ENCODE results near the gene KIAA0930. TPM values are rescaled to one million over a fixed set of nuclear protein-coding genes. Genes with fewer than 3 reads are reported as not detected.

Gene KIAA0930
- total RNA-seq, 4 donors from 2014 or later = 18.0 to 51.2 (median 25.1) TPM

- Histone ChIP-seq H3K27ac (no peak overlapping the region), H3K27me3 (no peaks in the 10 kb centered on the region), H3K36me3 (no peaks in the 10 kb centered on the region), H3K9me3 (no peaks in the 10 kb centered on the region), H3K4me1 (peaks cover 0 to 15% (median 10%) of the 10 kb centered on the region in 4 donors), H3K4me3 (no peak overlapping the region)
- 71 to 81% methylated on average over 3 to 9 of the region's 9 CpGs for WGBS, 2 donors (ENCODE audit: low coverage in 1 of 2)
- intact Hi-C loops (cut with DNase I; ENCODE audit: low total_unique reads) = no loop called here
- in situ Hi-C loops (cut with MboI; ENCODE audit: low pct_ligation_motif_present in 1 of 4, low pct_unique_long_range_greater_than_20kb in 1 of 4, low sequenced_read_pairs in 3 of 4) = no loop called here
- TF ChIP-seq, protein P1, sequence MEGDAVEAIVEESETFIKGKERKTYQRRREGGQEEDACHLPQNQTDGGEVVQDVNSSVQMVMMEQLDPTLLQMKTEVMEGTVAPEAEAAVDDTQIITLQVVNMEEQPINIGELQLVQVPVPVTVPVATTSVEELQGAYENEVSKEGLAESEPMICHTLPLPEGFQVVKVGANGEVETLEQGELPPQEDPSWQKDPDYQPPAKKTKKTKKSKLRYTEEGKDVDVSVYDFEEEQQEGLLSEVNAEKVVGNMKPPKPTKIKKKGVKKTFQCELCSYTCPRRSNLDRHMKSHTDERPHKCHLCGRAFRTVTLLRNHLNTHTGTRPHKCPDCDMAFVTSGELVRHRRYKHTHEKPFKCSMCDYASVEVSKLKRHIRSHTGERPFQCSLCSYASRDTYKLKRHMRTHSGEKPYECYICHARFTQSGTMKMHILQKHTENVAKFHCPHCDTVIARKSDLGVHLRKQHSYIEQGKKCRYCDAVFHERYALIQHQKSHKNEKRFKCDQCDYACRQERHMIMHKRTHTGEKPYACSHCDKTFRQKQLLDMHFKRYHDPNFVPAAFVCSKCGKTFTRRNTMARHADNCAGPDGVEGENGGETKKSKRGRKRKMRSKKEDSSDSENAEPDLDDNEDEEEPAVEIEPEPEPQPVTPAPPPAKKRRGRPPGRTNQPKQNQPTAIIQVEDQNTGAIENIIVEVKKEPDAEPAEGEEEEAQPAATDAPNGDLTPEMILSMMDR (IDR thresholded peaks at IDR 0.05) = no peak
- TF ChIP-seq POLR2AphosphoS5 (IDR thresholded peaks at IDR 0.05) (no peak), POLR2A (IDR thresholded peaks at IDR 0.05) (no peak), EP300 (IDR thresholded peaks at IDR 0.05; ENCODE audit: low read depth) (no peak)
- DNase-seq = no peak
Observed at GRCh38 chr22:45198463-45198795, 42.3 kb downstream of the KIAA0930 start.

- no peak for DNase-seq
- Histone ChIP-seq H3K36me3 (no peaks in the 10 kb centered on the region), H3K4me1 (peaks cover 0 to 15% (median 10%) of the 10 kb centered on the region in 4 donors), H3K27me3 (no peaks in the 10 kb centered on the region), H3K9me3 (no peaks in the 10 kb centered on the region), H3K4me3 (no peak overlapping the region), H3K27ac (no peak overlapping the region)
- in situ Hi-C loops (cut with MboI; ENCODE audit: low pct_ligation_motif_present in 1 of 4, low pct_unique_long_range_greater_than_20kb in 1 of 4, low sequenced_read_pairs in 3 of 4) (no loop called here), intact Hi-C loops (cut with DNase I; ENCODE audit: low total_unique reads) (no loop called here)
- WGBS, 2 donors (ENCODE audit: low coverage in 1 of 2) = 92% methylated on average over 28 of the region's 28 CpGs; no CpG with 5 or more reads in 1 of the 2 donors
- TF ChIP-seq POLR2A (IDR thresholded peaks at IDR 0.05) = no peak
- no peak for TF ChIP-seq EP300 (IDR thresholded peaks at IDR 0.05; ENCODE audit: low read depth)
- TF ChIP-seq, protein P1 (IDR thresholded peaks at IDR 0.05) = no peak
- no peak for TF ChIP-seq POLR2AphosphoS5 (IDR thresholded peaks at IDR 0.05)
Observed at GRCh38 chr22:45197606-45198462, 42.9 kb downstream of the KIAA0930 start.

GRCh38 chr22:45196926-45197605 lies 43.6 kb downstream of the KIAA0930 start:
- WGBS, 2 donors (ENCODE audit: low coverage in 1 of 2) = 90 to 96% methylated on average over 4 to 30 of the region's 34 CpGs
- Histone ChIP-seq H3K4me3 (no peak overlapping the region), H3K9me3 (no peaks in the 10 kb centered on the region), H3K27me3 (no peaks in the 10 kb centered on the region), H3K4me1 (peaks cover 0 to 10% (median 6%) of the 10 kb centered on the region in 4 donors), H3K36me3 (no peaks in the 10 kb centered on the region), H3K27ac (no peak overlapping the region)
- intact Hi-C loops (cut with DNase I; ENCODE audit: low total_unique reads) (no loop called here), in situ Hi-C loops (cut with MboI; ENCODE audit: low pct_ligation_motif_present in 1 of 4, low pct_unique_long_range_greater_than_20kb in 1 of 4, low sequenced_read_pairs in 3 of 4) (no loop called here)
- TF ChIP-seq, protein P1 (IDR thresholded peaks at IDR 0.05) = no peak
- TF ChIP-seq EP300 (IDR thresholded peaks at IDR 0.05; ENCODE audit: low read depth) (no peak), POLR2AphosphoS5 (IDR thresholded peaks at IDR 0.05) (no peak)
- DNase-seq = no peak

GRCh38 chr22:45196308-45196707 lies 44.4 kb downstream of the KIAA0930 start:
- H3K27me3 ChIP-seq = no peaks in the 10 kb centered on the region
- intact Hi-C loops (cut with DNase I; ENCODE audit: low total_unique reads) = no loop called here
- H3K27ac ChIP-seq = no peak overlapping the region
- H3K4me1 ChIP-seq = peaks cover 0 to 3% (median under 1%) of the 10 kb centered on the region in 4 donors
- H3K9me3 ChIP-seq = no peaks in the 10 kb centered on the region
- in situ Hi-C loops (cut with MboI; ENCODE audit: low pct_ligation_motif_present in 1 of 4, low pct_unique_long_range_greater_than_20kb in 1 of 4, low sequenced_read_pairs in 3 of 4) = no loop called here
- no peak overlapping the region for H3K4me3 ChIP-seq
- 95% methylated on average over 16 of the region's 16 CpGs; no CpG with 5 or more reads in 1 of the 2 donors for WGBS, 2 donors (ENCODE audit: low coverage in 1 of 2)
- no peaks in the 10 kb centered on the region for H3K36me3 ChIP-seq
- TF ChIP-seq POLR2A (IDR thresholded peaks at IDR 0.05) (no peak), EP300 (IDR thresholded peaks at IDR 0.05; ENCODE audit: low read depth) (no peak), POLR2AphosphoS5 (IDR thresholded peaks at IDR 0.05) (no peak)
- TF ChIP-seq, protein P1 (IDR thresholded peaks at IDR 0.05) = no peak
- DNase-seq = no peak
